Activated CD4-positive, alpha-beta T cell treated with anti-CD3 and anti-CD28 coated beads, Interleukin-2, amount 10 ng/mL, durations not matched to agents 7 days and 5 days (primary cell): ENCODE measurements around the gene FOXD1. TPM values are rescaled to one million over a fixed set of nuclear protein-coding genes. Genes with fewer than 3 reads are reported as not detected.
"Not testable (repeated sequence)": the region's sequence is repeated elsewhere in the genome, so short reads cannot be mapped to it uniquely, and the experiment has no call there.

Experiments
- CTCF ChIA-PET: fragments of 350-600 bp; sonication (Branson Sonifier 250); formaldehyde crosslinking; loops from one replicate; lab custom pipeline; 2021; ENCODE audit warnings: antibody characterized with exemption; lab: Charles Lee
- POLR2A ChIA-PET: fragments of 350-600 bp; sonication (Branson Sonifier 250); formaldehyde crosslinking; loops from one replicate; lab custom pipeline; 2021; ENCODE audit warnings: antibody characterized with exemption; lab: Charles Lee
- DNase-seq: peaks from one replicate; pipeline ENCODE4 v3.0.0-alpha.2; 2020
- H3K27ac Mint-ChIP-seq: one replicate; pipeline ENCODE4 v1.8.0; 2021; ENCODE audit warnings: mild to moderate bottlenecking, moderate library complexity, mixed read lengths
- H3K27me3 Mint-ChIP-seq: one replicate; pipeline ENCODE4 v1.8.0; 2021; ENCODE audit warnings: mixed read lengths
- H3K36me3 Mint-ChIP-seq: one replicate; pipeline ENCODE4 v1.8.0; 2021; ENCODE audit warnings: low read depth, mixed read lengths
- H3K4me1 Mint-ChIP-seq: one replicate; pipeline ENCODE4 v1.8.0; 2021; ENCODE audit warnings: mixed read lengths
- H3K4me3 Mint-ChIP-seq: one replicate; pipeline ENCODE4 v1.8.0; 2021; ENCODE audit warnings: mild to moderate bottlenecking, moderate library complexity, mixed read lengths
- H3K9me3 Mint-ChIP-seq: one replicate; pipeline ENCODE4 v1.8.0; 2021; ENCODE audit warnings: mixed read lengths
- total RNA-seq, 2 experiments: library from RNA; stranded (reverse); gene quantifications; one replicate each; pipeline ENCODE4 v1.2.3, GENCODE V29; 2021

Gene FOXD1
- total RNA-seq, 2 experiments from 2014 or later, result not detected

DNA sequence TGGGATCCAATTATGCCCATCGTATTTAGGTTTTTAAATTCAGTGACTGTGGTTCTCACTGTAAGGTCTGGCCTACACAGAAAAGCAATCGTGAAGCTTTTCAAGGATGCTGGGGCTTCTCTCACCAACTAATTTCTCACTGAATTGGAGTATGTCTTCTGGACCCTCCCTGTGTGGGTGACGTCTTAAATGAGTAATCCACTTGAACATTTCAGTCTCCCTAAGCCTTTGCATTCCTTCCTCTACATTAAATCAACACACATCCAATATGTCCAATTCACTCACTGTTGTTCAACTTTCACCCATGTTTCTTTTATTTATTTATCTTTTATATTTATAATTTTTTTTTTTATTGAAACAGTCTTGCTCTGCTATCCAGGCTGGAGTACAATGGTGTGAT, 37.1 kb upstream of the FOXD1 start:
- DNase-seq, result no peak
- ChIA-PET CTCF (interaction anchor here (1.2 kb wide), 1 partner anchor 12 kb away, joined by 3 read pairs; the partner anchor contains the start of gene BTF3), POLR2A (no interaction called here)
- H3K4me1 Mint-ChIP-seq, result no peaks in the 10 kb centered on the region
- H3K9me3 Mint-ChIP-seq, result no peaks in the 10 kb centered on the region
- H3K4me3 Mint-ChIP-seq, result no peak overlapping the region
- peaks cover 30% of the 10 kb centered on the region for H3K27me3 Mint-ChIP-seq
- no peaks in the 10 kb centered on the region for H3K36me3 Mint-ChIP-seq
- H3K27ac Mint-ChIP-seq, result no peak overlapping the region

DNA sequence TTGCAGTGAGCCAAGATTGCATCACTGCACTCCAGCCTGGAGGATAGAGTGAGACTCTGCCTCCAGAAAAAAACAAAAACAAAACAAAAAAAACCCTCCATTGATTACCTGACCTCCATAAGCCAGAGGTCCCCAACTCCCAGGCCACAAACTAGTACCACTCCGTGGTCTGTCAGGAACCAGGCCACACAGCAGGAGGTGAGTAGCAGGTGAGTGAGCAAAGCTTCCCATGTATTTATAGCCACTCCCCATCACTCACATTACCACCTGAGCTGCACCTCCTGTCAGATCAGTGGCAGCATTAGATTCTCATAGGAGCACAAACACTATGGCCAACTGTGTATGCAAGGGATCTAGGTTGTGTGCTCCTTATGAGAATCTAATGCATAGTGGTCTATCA, 35.9 kb upstream of the FOXD1 start:
- Mint-ChIP-seq H3K27me3 (peaks cover 35% of the 10 kb centered on the region), H3K4me1 (no peaks in the 10 kb centered on the region), H3K27ac (no peak overlapping the region), H3K4me3 (no peak overlapping the region), H3K9me3 (no peaks in the 10 kb centered on the region), H3K36me3 (no peaks in the 10 kb centered on the region)
- ChIA-PET CTCF (interaction anchor here (1.2 kb wide), 1 partner anchor 13 kb away, joined by 3 read pairs; the partner anchor contains the start of gene BTF3), POLR2A (no interaction called here)
- DNase-seq, result no peak

DNA sequence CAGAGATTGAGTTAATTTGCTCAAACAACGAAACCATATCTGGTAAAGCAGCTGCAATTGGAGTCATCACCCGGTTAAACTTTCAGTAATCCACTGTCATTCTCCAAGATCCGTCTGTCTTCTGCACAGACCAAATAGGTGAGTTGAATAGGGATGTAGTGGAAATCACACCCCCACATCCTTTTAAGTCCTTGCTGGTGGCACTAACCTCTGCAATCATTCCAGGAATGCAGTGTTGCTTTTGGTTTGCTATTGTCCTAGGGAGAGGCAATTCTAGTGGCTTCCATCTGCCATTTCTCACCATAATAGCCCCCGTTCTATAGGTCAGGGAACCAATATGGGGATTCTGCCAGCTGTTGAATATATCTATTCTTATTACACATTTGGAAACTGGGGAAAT, 35.1 kb upstream of the FOXD1 start:
- DNase-seq, result no peak
- ChIA-PET CTCF (no interaction called here), POLR2A (no interaction called here)
- Mint-ChIP-seq H3K36me3 (no peaks in the 10 kb centered on the region), H3K4me3 (no peak overlapping the region), H3K27ac (no peak overlapping the region), H3K9me3 (no peaks in the 10 kb centered on the region), H3K4me1 (no peaks in the 10 kb centered on the region), H3K27me3 (peaks cover 33% of the 10 kb centered on the region)

DNA sequence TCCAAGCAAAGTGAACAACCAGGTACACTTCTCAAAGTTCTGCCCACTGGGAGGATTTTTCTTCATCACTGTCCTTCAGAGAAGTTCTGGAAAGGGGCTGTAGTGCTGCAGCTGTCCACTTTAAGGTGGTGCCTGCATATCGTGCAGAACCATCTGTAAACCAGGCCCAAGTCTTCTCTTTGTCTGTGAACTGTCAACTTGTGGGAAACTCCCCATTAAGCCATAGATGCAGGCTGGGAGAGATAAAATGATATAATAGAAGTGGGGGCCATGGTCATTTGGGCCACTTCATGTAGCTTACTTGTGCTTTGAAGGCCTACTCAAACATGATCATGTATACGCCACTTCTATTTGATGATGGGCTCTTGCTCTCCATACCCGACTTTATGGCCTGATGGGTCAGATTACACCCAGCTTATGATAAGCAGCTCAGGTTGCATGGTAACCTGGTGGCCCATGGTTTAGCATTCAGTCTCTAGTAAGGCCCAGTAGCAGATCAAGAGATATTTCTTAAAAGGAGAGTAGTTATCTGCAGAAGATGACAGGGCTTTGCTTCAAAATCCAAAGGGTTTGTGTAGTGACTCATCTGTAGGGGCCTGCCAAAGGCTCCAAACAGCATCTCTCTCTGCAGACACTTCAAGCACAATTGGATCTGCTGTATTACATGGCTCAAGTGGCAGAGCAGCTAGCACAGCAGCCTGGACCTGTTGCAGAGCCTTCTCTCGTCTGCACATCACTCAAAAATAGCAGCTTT, 34.0 kb upstream of the FOXD1 start:
- peaks cover 31% of the 10 kb centered on the region for H3K27me3 Mint-ChIP-seq
- no peak for DNase-seq
- ChIA-PET CTCF (interaction anchor here (0.7 kb wide), 1 partner anchor 8 kb away, joined by 3 read pairs; no protein-coding TSS in a partner anchor), POLR2A (no interaction called here)
- H3K4me1 Mint-ChIP-seq, result no peaks in the 10 kb centered on the region
- H3K36me3 Mint-ChIP-seq, result no peaks in the 10 kb centered on the region
- no peak overlapping the region for H3K4me3 Mint-ChIP-seq
- H3K27ac Mint-ChIP-seq, result no peak overlapping the region
- no peaks in the 10 kb centered on the region for H3K9me3 Mint-ChIP-seq

DNA sequence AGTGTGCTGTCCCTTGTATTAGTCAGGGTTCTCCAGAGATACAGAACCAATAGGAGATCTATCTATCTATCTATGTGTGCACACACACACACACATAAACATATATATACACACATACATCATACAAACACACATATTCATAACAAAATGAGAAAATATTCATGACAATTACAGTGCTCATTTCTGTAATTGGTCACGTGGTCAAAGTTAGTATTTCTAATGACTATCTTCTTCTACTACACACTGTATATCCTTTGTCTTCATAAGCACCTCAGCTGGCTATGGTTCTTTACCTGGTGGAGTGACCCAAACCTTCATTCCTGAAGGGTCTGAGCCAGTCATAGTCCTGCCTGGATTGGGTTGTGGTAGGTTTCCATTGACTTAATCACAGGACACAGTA, 31.9 kb upstream of the FOXD1 start:
- CTCF ChIA-PET, result no interaction called here
- no peaks in the 10 kb centered on the region for H3K4me1 Mint-ChIP-seq
- no peaks in the 10 kb centered on the region for H3K36me3 Mint-ChIP-seq
- peaks cover 26% of the 10 kb centered on the region for H3K27me3 Mint-ChIP-seq
- DNase-seq, result no peak
- POLR2A ChIA-PET, result no interaction called here
- no peak overlapping the region for H3K27ac Mint-ChIP-seq
- no peak overlapping the region for H3K4me3 Mint-ChIP-seq
- H3K9me3 Mint-ChIP-seq, result no peaks in the 10 kb centered on the region

DNA sequence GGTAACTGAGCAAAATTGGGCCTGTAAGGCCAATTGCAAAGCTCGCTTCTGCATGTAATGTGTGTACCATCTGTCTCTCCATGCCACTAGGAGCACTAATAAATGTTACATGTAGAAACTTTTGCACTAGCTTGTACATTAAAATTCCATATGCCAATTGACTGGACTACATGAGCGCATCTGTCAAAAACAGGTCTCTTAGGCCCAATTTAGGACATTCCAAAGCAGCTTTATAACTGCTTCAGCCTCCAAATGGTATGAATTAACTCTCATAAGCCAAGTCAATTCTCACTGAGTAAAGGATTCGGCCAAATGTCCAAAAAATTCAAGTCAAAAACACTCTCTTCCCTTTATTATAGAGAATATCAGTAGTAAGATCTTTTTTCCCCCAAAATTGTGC, 23.5 kb upstream of the FOXD1 start:
- H3K27me3 Mint-ChIP-seq, result peaks cover 5% of the 10 kb centered on the region
- ChIA-PET POLR2A (no interaction called here), CTCF (no interaction called here)
- H3K4me1 Mint-ChIP-seq, result no peaks in the 10 kb centered on the region
- H3K4me3 Mint-ChIP-seq, result no peak overlapping the region
- DNase-seq, result no peak
- H3K9me3 Mint-ChIP-seq, result no peaks in the 10 kb centered on the region
- H3K36me3 Mint-ChIP-seq, result no peaks in the 10 kb centered on the region
- no peak overlapping the region for H3K27ac Mint-ChIP-seq

DNA sequence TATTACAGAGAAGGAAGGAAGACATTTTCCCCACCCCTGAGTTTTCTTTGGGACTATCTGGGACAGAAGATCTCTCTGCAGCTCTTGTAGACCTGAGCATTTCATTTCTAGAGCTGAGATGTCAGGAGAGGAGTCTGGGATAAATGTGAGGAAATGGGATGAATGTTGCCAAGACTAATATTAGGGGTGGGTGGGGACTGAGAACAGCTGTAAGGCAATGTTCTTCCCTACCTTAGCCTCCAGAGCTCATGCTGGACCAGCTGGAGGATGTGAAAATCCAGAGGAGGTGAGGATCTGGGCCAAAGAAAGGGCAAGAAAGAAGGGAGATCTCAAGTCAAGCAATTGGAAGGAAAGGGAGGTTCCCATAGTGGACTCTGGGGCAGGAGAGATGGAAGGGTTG, 23.1 kb upstream of the FOXD1 start:
- Mint-ChIP-seq H3K9me3 (no peaks in the 10 kb centered on the region), H3K27ac (no peak overlapping the region), H3K27me3 (peaks cover 2% of the 10 kb centered on the region)

DNA sequence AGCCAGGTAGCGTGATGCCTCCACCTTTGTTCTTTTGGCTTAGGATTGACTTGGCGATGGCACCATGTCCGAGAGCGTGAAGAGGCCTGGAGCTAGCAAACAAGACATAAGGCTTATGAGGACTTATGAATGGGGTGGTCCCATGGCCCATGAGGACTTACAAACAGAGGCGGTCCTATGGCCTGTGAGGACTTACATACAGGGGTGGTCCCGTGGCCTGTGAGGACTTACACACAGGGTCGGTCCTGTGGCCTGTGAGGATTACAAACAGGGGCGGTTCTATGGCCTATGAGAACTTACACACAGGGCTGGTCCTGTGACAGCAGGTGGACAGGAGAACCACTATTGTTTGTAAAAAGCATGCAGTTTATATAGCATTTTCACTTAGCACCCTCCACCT, 21.3 kb upstream of the FOXD1 start:
- CTCF ChIA-PET, result no interaction called here
- no peaks in the 10 kb centered on the region for H3K4me1 Mint-ChIP-seq
- no peaks in the 10 kb centered on the region for H3K36me3 Mint-ChIP-seq
- no peak overlapping the region for H3K4me3 Mint-ChIP-seq
- POLR2A ChIA-PET, result no interaction called here
- H3K27ac Mint-ChIP-seq, result no peak overlapping the region
- H3K9me3 Mint-ChIP-seq, result no peaks in the 10 kb centered on the region
- no peak for DNase-seq
- H3K27me3 Mint-ChIP-seq, result peaks cover 9% of the 10 kb centered on the region

More for the DNA sequence above, 23.1 kb upstream of the FOXD1 start:
- no peak for DNase-seq
- Mint-ChIP-seq H3K4me3 (no peak overlapping the region), H3K36me3 (no peaks in the 10 kb centered on the region), H3K4me1 (no peaks in the 10 kb centered on the region)
- ChIA-PET CTCF (no interaction called here), POLR2A (no interaction called here)

DNA sequence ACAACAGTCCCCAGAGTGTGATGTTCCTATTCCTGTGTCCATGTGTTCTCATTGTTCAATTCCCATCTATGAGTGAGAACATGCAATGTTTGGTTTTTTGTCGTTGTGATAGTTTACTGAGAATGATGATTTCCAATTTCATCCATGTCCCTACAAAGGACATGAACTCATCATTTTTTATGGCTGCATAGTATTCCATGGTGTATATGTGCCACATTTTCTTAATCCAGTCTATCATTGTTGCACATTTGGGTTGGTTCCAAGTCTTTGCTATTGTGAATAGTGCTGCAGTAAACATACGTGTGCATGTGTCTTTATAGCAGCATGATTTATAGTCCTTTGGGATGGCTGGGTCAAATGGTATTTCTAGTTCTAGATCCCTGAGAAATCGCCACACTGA, 20.1 kb upstream of the FOXD1 start:
- H3K9me3 Mint-ChIP-seq, CTCF ChIA-PET: not testable (repeated sequence)

DNA sequence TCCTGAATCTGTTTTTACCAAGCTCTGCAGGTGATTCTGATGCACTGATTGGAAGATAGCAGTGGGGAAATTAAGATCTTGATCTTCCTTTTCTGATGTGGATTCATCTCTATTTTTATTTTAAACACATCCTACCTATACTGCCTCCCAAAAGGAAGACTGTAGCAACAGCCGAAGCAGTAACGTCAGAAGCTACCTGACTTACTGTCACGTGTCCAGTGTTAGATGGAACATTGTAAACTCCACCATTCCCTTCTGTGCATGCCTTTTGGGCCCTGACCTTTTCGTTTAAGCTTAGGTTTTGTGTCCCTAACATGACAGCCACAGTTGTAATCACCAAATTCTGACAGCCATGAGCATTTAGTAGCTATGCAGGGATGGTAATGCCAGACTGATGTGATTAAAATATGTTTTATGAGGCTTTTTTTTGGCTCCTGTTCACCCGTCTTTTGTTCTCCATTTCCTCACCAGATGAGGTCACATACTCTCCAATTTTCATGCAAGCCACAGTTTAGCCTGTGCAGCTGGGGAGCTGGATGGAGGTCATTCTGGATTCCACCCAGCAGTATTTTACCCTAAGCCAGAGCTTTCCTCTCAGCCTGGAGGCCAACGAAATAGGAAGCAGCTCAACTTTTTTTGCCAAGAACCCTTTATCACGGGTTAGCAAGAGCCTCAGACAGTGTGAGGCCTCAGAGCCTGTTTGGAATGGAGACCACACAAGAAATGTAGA, 15.6 kb upstream of the FOXD1 start:
- CTCF ChIA-PET, result no interaction called here
- no peaks in the 10 kb centered on the region for H3K36me3 Mint-ChIP-seq

More for the DNA sequence above, 20.1 kb upstream of the FOXD1 start:
- H3K27me3 Mint-ChIP-seq, result peaks cover 11% of the 10 kb centered on the region
- H3K27ac Mint-ChIP-seq, H3K4me3 Mint-ChIP-seq, POLR2A ChIA-PET, H3K36me3 Mint-ChIP-seq, H3K4me1 Mint-ChIP-seq, DNase-seq: not testable (repeated sequence)

DNA sequence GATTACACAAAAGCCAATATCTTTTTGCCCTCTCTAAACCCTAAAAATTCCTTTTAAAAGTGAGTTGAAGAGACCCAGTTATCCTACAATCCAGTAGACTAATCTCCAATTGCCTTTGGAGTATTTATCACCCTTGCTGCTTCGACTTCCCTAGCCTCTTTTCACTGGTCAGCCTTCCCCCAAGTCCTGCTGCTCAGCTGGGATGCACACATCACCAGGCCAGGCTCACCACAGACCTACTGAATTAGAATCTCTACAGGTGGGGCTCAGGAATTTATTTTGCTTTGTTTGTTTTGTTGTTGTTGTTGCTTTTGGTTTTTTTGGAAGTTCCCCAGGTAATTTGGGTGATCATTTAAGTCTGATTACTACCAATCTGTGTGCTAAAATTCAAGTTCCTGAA, 11.6 kb upstream of the FOXD1 start:
- H3K36me3 Mint-ChIP-seq, result no peaks in the 10 kb centered on the region
- peaks cover 44% of the 10 kb centered on the region for H3K27me3 Mint-ChIP-seq
- CTCF ChIA-PET, result no interaction called here
- no peaks in the 10 kb centered on the region for H3K9me3 Mint-ChIP-seq
- POLR2A ChIA-PET, result no interaction called here
- H3K4me1 Mint-ChIP-seq, result no peaks in the 10 kb centered on the region
- H3K27ac Mint-ChIP-seq, result no peak overlapping the region
- no peak overlapping the region for H3K4me3 Mint-ChIP-seq
- no peak for DNase-seq

More for the DNA sequence above, 15.6 kb upstream of the FOXD1 start:
- Mint-ChIP-seq H3K4me1 (no peaks in the 10 kb centered on the region), H3K27ac (no peak overlapping the region), H3K4me3 (no peak overlapping the region), H3K27me3 (peaks cover 27% of the 10 kb centered on the region), H3K9me3 (no peaks in the 10 kb centered on the region)
- no peak for DNase-seq
- POLR2A ChIA-PET, result no interaction called here

DNA sequence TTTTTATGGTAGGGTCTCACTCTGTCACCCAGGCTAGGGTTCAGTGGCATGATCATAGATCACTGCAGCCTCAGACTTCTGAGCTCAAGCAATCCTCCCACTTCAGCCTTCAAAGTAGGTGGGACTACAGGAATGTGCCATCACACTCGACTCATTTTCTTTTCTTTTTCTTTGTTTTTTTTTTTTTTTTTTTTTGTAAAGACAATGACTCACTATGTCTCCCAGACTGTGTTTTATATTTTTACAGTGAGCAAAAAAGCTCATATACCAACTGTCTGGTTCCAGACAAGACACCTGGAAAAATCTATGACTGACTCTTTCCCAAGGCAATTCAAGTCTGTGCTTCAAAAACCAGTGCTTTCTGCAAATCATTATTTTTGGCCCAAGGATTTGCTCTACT, 10.8 kb upstream of the FOXD1 start:
- CTCF ChIA-PET, result no interaction called here
- POLR2A ChIA-PET, result no interaction called here
- H3K9me3 Mint-ChIP-seq, result no peaks in the 10 kb centered on the region
- H3K36me3 Mint-ChIP-seq, result no peaks in the 10 kb centered on the region
- H3K27me3 Mint-ChIP-seq, result peaks cover 51% of the 10 kb centered on the region
- no peak overlapping the region for H3K27ac Mint-ChIP-seq
- H3K4me1 Mint-ChIP-seq, result no peaks in the 10 kb centered on the region
- no peak for DNase-seq
- H3K4me3 Mint-ChIP-seq, result no peak overlapping the region

DNA sequence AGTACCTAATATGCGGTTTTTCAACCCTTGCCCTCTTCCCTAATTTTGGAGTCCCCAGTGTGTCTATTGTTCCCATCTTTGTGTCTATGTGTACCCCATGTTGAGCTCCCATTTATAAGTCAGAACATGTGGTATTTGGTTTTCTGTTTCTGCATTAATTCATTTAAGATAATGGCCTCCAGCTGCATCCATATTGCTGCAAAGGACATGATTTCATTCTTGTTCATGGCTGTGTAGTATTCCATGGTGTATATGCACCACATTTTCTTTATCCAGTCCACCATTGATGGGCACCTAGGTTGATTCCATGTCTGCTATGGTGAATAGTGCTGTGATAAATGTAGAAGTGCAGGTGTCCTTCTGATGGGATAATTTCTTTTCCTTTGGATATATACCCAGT, 7.9 kb upstream of the FOXD1 start:
- DNase-seq, H3K36me3 Mint-ChIP-seq, H3K9me3 Mint-ChIP-seq, H3K4me3 Mint-ChIP-seq, H3K4me1 Mint-ChIP-seq, CTCF ChIA-PET, H3K27ac Mint-ChIP-seq: not testable (repeated sequence)
- POLR2A ChIA-PET, result interaction anchor here (0.7 kb wide), 1 partner anchor 223 kb away, joined by 13 read pairs; no protein-coding TSS in a partner anchor
- H3K27me3 Mint-ChIP-seq, result peaks cover 71% of the 10 kb centered on the region
